Measurements from ENCODE around the gene MT2A. TPM values are rescaled to one million over a fixed set of nuclear protein-coding genes. Genes with fewer than 3 reads are reported as not detected.

Gene MT2A
- total RNA-seq, 4 donors from 2014 or later: 68.8 to 459 (median 89.3) TPM

- WGBS, 2 donors (ENCODE audit: low coverage in 1 of 2): 0% methylated on average over 1 of the region's 1 CpG; no CpG with 5 or more reads in 1 of the 2 donors
- Histone ChIP-seq H3K4me3 (no peak overlapping the region), H3K4me1 (peaks cover 5 to 27% (median 17%) of the 10 kb centered on the region in 4 donors), H3K9me3 (no peaks in the 10 kb centered on the region), H3K27ac (no peak overlapping the region), H3K36me3 (no peaks in the 10 kb centered on the region), H3K27me3 (peaks cover 52% of the 10 kb centered on the region)
- in situ Hi-C loops (cut with MboI; ENCODE audit: low pct_ligation_motif_present in 1 of 4, low pct_unique_long_range_greater_than_20kb in 1 of 4, low sequenced_read_pairs in 3 of 4) (no loop called here), intact Hi-C loops (cut with DNase I; ENCODE audit: low total_unique reads) (no loop called here)
- TF ChIP-seq CTCF (IDR thresholded peaks at IDR 0.05): no peak
- no peak for TF ChIP-seq EP300 (IDR thresholded peaks at IDR 0.05; ENCODE audit: low read depth)
- DNase-seq: no peak
Observed at GRCh38 chr16:56645838-56646237, 37.5 kb downstream of the MT2A start.

GRCh38 chr16:56647641-56648431 lies 39.5 kb downstream of the MT2A start:
- H3K36me3 ChIP-seq: no peaks in the 10 kb centered on the region
- no peak overlapping the region for H3K4me3 ChIP-seq
- 27 to 46% methylated on average over 4 to 27 of the region's 33 CpGs for WGBS, 2 donors (ENCODE audit: low coverage in 1 of 2)
- TF ChIP-seq POLR2AphosphoS5 (IDR thresholded peaks at IDR 0.05) (no peak), POLR2A (IDR thresholded peaks at IDR 0.05) (no peak), CTCF (IDR thresholded peaks at IDR 0.05) (peak in 1 of 5 experiments; percentile 11), EP300 (IDR thresholded peaks at IDR 0.05; ENCODE audit: low read depth) (no peak)
- H3K4me1 ChIP-seq: peaks cover 5 to 25% (median 16%) of the 10 kb centered on the region in 4 donors
- H3K27me3 ChIP-seq: peaks cover 51% of the 10 kb centered on the region
- H3K9me3 ChIP-seq: no peaks in the 10 kb centered on the region
- peak; percentile 55 for DNase-seq
- no peak overlapping the region for H3K27ac ChIP-seq
- in situ Hi-C loops (cut with MboI; ENCODE audit: low pct_ligation_motif_present in 1 of 4, low pct_unique_long_range_greater_than_20kb in 1 of 4, low sequenced_read_pairs in 3 of 4) (no loop called here), intact Hi-C loops (cut with DNase I; ENCODE audit: low total_unique reads) (no loop called here)

DNA sequence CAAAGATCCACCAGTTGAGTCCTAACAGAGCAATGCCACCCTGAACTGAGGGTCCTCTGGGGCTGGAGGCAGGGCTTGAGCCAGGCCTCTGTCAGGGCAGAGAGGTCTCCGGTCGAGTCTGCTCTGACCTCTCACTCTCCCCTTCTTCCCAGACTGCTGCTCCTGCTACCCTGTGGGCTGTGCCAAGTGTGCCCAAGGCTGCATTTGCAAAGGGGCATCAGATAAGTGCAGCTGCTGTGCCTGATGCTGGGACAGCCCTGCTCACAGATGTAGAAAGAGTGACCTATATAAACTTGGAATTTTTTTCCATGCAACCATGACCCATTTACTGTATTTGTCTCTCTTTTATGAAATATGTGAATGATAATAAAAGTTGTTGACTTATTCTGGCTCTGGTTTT lies 40.9 kb downstream of the MT2A start:
- in situ Hi-C loops (cut with MboI; ENCODE audit: low pct_ligation_motif_present in 1 of 4, low pct_unique_long_range_greater_than_20kb in 1 of 4, low sequenced_read_pairs in 3 of 4): no loop called here
- Histone ChIP-seq H3K9me3 (no peaks in the 10 kb centered on the region), H3K36me3 (no peaks in the 10 kb centered on the region), H3K27ac (no peak overlapping the region), H3K4me3 (no peak overlapping the region), H3K4me1 (peaks cover 0 to 11% (median 5%) of the 10 kb centered on the region in 4 donors), H3K27me3 (peaks cover 41% of the 10 kb centered on the region)
- TF ChIP-seq EP300 (IDR thresholded peaks at IDR 0.05; ENCODE audit: low read depth) (no peak), CTCF (IDR thresholded peaks at IDR 0.05) (no peak), POLR2A (IDR thresholded peaks at IDR 0.05) (no peak), POLR2AphosphoS5 (IDR thresholded peaks at IDR 0.05) (no peak)
- WGBS, 2 donors (ENCODE audit: low coverage in 1 of 2): 95 to 100% methylated on average over 2 of the region's 2 CpGs
- no peak for DNase-seq
- intact Hi-C loops (cut with DNase I; ENCODE audit: low total_unique reads): no loop called here

GRCh38 chr16:56649820-56650219 lies 41.4 kb downstream of the MT2A start:
- in situ Hi-C loops (cut with MboI; ENCODE audit: low pct_ligation_motif_present in 1 of 4, low pct_unique_long_range_greater_than_20kb in 1 of 4, low sequenced_read_pairs in 3 of 4): no loop called here
- H3K27me3 ChIP-seq: peaks cover 35% of the 10 kb centered on the region

More at GRCh38 chr16:56649820-56650219, 41.4 kb downstream of the MT2A start:
- Histone ChIP-seq H3K4me3 (no peak overlapping the region), H3K4me1 (peaks cover 0 to 10% (median 5%) of the 10 kb centered on the region in 4 donors), H3K36me3 (no peaks in the 10 kb centered on the region), H3K27ac (no peak overlapping the region), H3K9me3 (no peaks in the 10 kb centered on the region)
- no peak for DNase-seq
- 45 to 59% methylated on average over 3 of the region's 3 CpGs for WGBS, 2 donors (ENCODE audit: low coverage in 1 of 2)
- intact Hi-C loops (cut with DNase I; ENCODE audit: low total_unique reads): no loop called here
- no peak for TF ChIP-seq EP300 (IDR thresholded peaks at IDR 0.05; ENCODE audit: low read depth)
- no peak for TF ChIP-seq POLR2AphosphoS5 (IDR thresholded peaks at IDR 0.05)
- TF ChIP-seq CTCF (IDR thresholded peaks at IDR 0.05): no peak
- no peak for TF ChIP-seq POLR2A (IDR thresholded peaks at IDR 0.05)

All from transverse colon (tissue), 4 donors.